Measurements from ENCODE around the gene PPFIA1. TPM values are rescaled to one million over a fixed set of nuclear protein-coding genes. Genes with fewer than 3 reads are reported as not detected.

The PPFIA1 gene
- total and polyA plus RNA-seq, 2 of the 8 experiments (the other 6 are each of a cell fraction or from before 2014, with no cell fraction given) = 44.3 to 73.5 TPM

GRCh38 chr11:70262951-70263350 lies 7.5 kb upstream of the PPFIA1 start:
- no peak overlapping the region for H3K4me2 ChIP-seq (ENCODE audit: insufficient read depth in 1 of 2, low read depth in 2 of 2, low read length in 2 of 2)
- no peak overlapping the region for H2AFZ ChIP-seq (ENCODE audit: low read length)
- FAIRE-seq (no peak), DNase-seq (ENCODE audit: low read depth in 1 of 2, low spot score in 2 of 2) (no peak)
- H2BK12ac ChIP-seq (ENCODE audit: low read depth, low read length) = no peak overlapping the region
- H3K56ac ChIP-seq (replicated peaks; ENCODE audit: insufficient read length, low read depth, low read length) = no peak overlapping the region
- no peaks in the 10 kb centered on the region for H3K27me3 ChIP-seq (replicated peaks in 1 of 4; ENCODE audit: control insufficient read depth in 3 of 4, extremely low read depth in 1 of 4, insufficient read depth in 3 of 4, low read length in 3 of 4)
- TF ChIP-seq BRCA1 (IDR thresholded peaks at IDR 0.05; ENCODE audit: low read depth, low read length) = no peak
- no peak for TF ChIP-seq EP300 (IDR thresholded peaks at IDR 0.05; ENCODE audit: borderline replicate concordance in 1 of 2, low read depth in 2 of 2, low read length in 2 of 2)
- no peak overlapping the region for H3K4ac ChIP-seq (replicated peaks; ENCODE audit: insufficient read length, low read depth, low read length)
- no peak overlapping the region for H2BK15ac ChIP-seq (ENCODE audit: low read length)
- no peak overlapping the region for H2BK5ac ChIP-seq (ENCODE audit: low read depth, low read length)
- H3K79me2 ChIP-seq (ENCODE audit: control insufficient read depth in 1 of 2, insufficient read depth in 2 of 2, low read length in 2 of 2) = no peaks in the 10 kb centered on the region
- H3K18ac ChIP-seq (ENCODE audit: extremely low read depth, low read length) = no peak overlapping the region
- WGBS, 2 experiments (ENCODE audit: extremely low coverage in 1 of 2, insufficient coverage in 1 of 2, insufficient read length in 1 of 2, insufficient replicate concordance in 2 of 2, low coverage in 1 of 2, low lambda C conversion rate in 2 of 2, missing lambda C conversion rate in 1 of 2) = 90% methylated on average over 6 of the region's 6 CpGs; no CpG with 5 or more reads in 1 of the 2 experiments
- no peak overlapping the region for H3K23ac ChIP-seq (ENCODE audit: insufficient read length)
- H3K27ac ChIP-seq (ENCODE audit: low read depth, low read length) = no peak overlapping the region
- no peak overlapping the region for H4K8ac ChIP-seq (ENCODE audit: extremely low read depth, insufficient read depth, low read length)
- H3K4me1 ChIP-seq (replicated peaks in 1 of 4; ENCODE audit: control insufficient read depth in 3 of 4, insufficient read depth in 4 of 4, low read length in 3 of 4) = no peaks in the 10 kb centered on the region
- H3K23me2 ChIP-seq (ENCODE audit: low read depth, low read length) = no peaks in the 10 kb centered on the region
- H3K14ac ChIP-seq (ENCODE audit: insufficient read length) = no peak overlapping the region
- H3K4me3 ChIP-seq (ENCODE audit: extremely low read depth in 1 of 4, insufficient read depth in 2 of 4, low read depth in 3 of 4, low read length in 4 of 4) = no peak overlapping the region
- H3K79me1 ChIP-seq (ENCODE audit: low read depth, low read length) = no peaks in the 10 kb centered on the region
- no peak overlapping the region; a peak in 1 of 7 replicates for H3K9ac ChIP-seq (replicated peaks in 1 of 4; ENCODE audit: extremely low read depth in 1 of 4, low read depth in 3 of 4, low read length in 3 of 4)
- H4K5ac ChIP-seq (ENCODE audit: insufficient read length, low read depth, low read length) = no peak overlapping the region
- no peaks in the 10 kb centered on the region for H3K36me3 ChIP-seq (ENCODE audit: control insufficient read depth in 2 of 4, insufficient read depth in 4 of 4, low read length in 3 of 4)
- no peaks in the 10 kb centered on the region for H4K20me1 ChIP-seq (replicated peaks in 1 of 2; ENCODE audit: control insufficient read depth in 1 of 2, insufficient read depth in 2 of 2, low read length in 2 of 2)
- ChIA-PET POLR2A (ENCODE audit: partially characterized antibody) (no interaction called here), CTCF (ENCODE audit: partially characterized antibody) (interaction anchor here (1.2 kb wide), 1 partner anchor 57 kb away, joined by 3 read pairs; no protein-coding TSS in a partner anchor)
- no peaks in the 10 kb centered on the region for H3K9me3 ChIP-seq (ENCODE audit: insufficient read depth in 2 of 2, low read depth in 1 of 2, low read length in 1 of 2)
- no peak overlapping the region for H4K91ac ChIP-seq (replicated peaks; ENCODE audit: insufficient read length, low read length)
- H2AK5ac ChIP-seq (ENCODE audit: low read depth, low read length) = no peak overlapping the region
- no peak overlapping the region for H2BK20ac ChIP-seq (ENCODE audit: low read length)
- H2BK120ac ChIP-seq (replicated peaks; ENCODE audit: low read depth, low read length) = no peak overlapping the region

All from H1 (cell line).